ENCODE results near the gene CABCOCO1. TPM values are rescaled to one million over a fixed set of nuclear protein-coding genes. Genes with fewer than 3 reads are reported as not detected.

CABCOCO1 gene
- total RNA-seq, 3 donors from 2014 or later = not detected

DNA sequence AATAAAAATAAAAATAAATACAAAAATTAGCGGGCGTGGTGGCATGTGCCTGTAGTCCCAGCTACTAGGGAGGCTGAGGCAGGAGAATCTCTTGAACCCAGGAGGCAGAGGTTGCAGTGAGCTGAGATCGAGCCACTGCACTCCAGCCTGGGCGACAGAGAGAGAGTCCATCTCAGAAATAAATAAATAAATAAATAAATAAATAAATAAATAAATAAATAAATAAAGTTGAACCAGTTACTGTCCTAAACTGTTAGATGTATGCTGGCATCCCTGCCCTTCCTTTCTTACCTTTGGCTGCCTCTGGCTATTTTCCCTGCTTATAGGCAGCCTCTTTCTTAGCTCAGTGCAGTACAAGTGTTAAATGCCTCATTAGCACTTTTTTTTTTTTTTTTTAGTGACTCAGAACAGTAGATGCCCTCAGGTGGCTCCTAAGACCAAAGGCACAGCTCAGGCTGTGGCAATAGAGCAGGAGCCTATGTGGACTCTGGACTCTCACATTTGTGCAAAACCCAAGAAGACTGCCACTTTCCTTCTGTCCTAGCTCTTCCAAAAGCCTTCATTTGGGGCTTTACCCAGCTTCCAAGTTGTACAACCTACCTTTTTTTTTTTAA is 30.6 kb upstream of the CABCOCO1 start:
- Mint-ChIP-seq H3K4me1 (ENCODE audit: low read depth) (no peaks in the 10 kb centered on the region), H3K9me3 (no peaks in the 10 kb centered on the region), H3K27me3 (ENCODE audit: low read depth) (no peaks in the 10 kb centered on the region), H3K36me3 (ENCODE audit: insufficient read depth) (no peaks in the 10 kb centered on the region), H3K4me3 (no peak overlapping the region)
- ATAC-seq (no peak), DNase-seq (no peak)

GRCh38 chr10:61633665-61634064 is 29.1 kb upstream of the CABCOCO1 start:
- ATAC-seq (no peak), DNase-seq (no peak)
- Mint-ChIP-seq H3K4me1 (ENCODE audit: low read depth) (no peaks in the 10 kb centered on the region), H3K36me3 (ENCODE audit: insufficient read depth) (no peaks in the 10 kb centered on the region), H3K4me3 (no peak overlapping the region), H3K27me3 (ENCODE audit: low read depth) (no peaks in the 10 kb centered on the region), H3K9me3 (no peaks in the 10 kb centered on the region)

DNA sequence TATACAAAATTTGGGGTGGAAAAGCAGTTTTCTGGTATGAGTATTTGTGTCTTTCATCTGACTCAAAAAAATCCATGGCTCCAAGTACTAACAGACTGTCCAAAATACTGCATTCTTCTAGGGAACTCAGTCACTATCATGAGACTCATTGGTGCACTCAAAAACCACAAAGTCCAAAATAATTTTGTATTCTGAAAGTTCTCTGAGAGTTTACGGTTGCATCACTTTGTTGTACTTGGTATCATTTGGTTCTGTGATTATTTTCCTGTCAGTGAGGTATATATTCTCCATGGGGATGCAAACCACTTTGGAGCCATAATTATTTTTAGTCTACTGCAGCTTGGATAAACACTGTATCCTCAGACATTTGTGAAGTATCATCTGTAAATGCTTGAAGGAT is 28.0 kb upstream of the CABCOCO1 start:
- ATAC-seq (no peak), DNase-seq (no peak)
- H3K4me3 Mint-ChIP-seq = no peak overlapping the region
- H3K36me3 Mint-ChIP-seq (ENCODE audit: insufficient read depth) = no peaks in the 10 kb centered on the region
- no peaks in the 10 kb centered on the region for H3K9me3 Mint-ChIP-seq
- peaks cover 2% of the 10 kb centered on the region for H3K27me3 Mint-ChIP-seq (ENCODE audit: low read depth)
- no peaks in the 10 kb centered on the region for H3K4me1 Mint-ChIP-seq (ENCODE audit: low read depth)

DNA sequence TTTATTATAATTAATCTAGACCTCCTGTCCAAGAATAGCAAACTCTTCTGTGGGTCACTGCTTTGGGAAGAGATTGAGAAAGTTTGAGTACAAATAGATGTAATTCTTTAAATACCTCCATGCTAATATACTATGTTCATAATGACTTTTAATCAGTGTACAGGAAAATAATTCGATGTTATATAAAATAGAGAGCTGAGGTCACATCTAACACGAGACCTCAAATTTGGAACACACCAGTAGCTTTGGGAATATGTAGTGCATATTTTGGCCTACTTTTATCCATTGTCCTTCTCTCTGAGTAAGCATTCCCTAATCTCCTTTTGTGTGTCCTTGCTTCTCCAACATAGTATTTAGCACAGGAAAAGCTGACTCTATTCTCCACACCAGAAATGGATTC is 27.3 kb upstream of the CABCOCO1 start:
- Mint-ChIP-seq H3K36me3 (ENCODE audit: insufficient read depth) (no peaks in the 10 kb centered on the region), H3K9me3 (no peaks in the 10 kb centered on the region), H3K27me3 (ENCODE audit: low read depth) (peaks cover 2% of the 10 kb centered on the region), H3K4me1 (ENCODE audit: low read depth) (no peaks in the 10 kb centered on the region), H3K4me3 (no peak overlapping the region)
- ATAC-seq (no peak), DNase-seq (no peak)

- ATAC-seq (no peak), DNase-seq (no peak)
- H3K4me1 Mint-ChIP-seq (ENCODE audit: low read depth) = no peaks in the 10 kb centered on the region
- H3K4me3 Mint-ChIP-seq = no peak overlapping the region
- H3K27me3 Mint-ChIP-seq (ENCODE audit: low read depth) = peaks cover 2% of the 10 kb centered on the region
- no peaks in the 10 kb centered on the region for H3K9me3 Mint-ChIP-seq
- no peaks in the 10 kb centered on the region for H3K36me3 Mint-ChIP-seq (ENCODE audit: insufficient read depth)
Observed at GRCh38 chr10:61635932-61636331, 26.8 kb upstream of the CABCOCO1 start.

- ATAC-seq (no peak), DNase-seq (no peak)
- Mint-ChIP-seq H3K4me1 (ENCODE audit: low read depth) (no peaks in the 10 kb centered on the region), H3K9me3 (no peaks in the 10 kb centered on the region), H3K4me3 (no peak overlapping the region), H3K27me3 (ENCODE audit: low read depth) (peaks cover 2% of the 10 kb centered on the region), H3K36me3 (ENCODE audit: insufficient read depth) (no peaks in the 10 kb centered on the region)
Observed at GRCh38 chr10:61639952-61640351, 22.8 kb upstream of the CABCOCO1 start.

- Mint-ChIP-seq H3K36me3 (ENCODE audit: insufficient read depth) (no peaks in the 10 kb centered on the region), H3K4me3 (no peak overlapping the region), H3K27me3 (ENCODE audit: low read depth) (peaks cover 2% of the 10 kb centered on the region), H3K4me1 (ENCODE audit: low read depth) (no peaks in the 10 kb centered on the region), H3K9me3 (no peaks in the 10 kb centered on the region)
- DNase-seq (no peak), ATAC-seq (no peak)
Observed at GRCh38 chr10:61640856-61641255, 21.9 kb upstream of the CABCOCO1 start.

DNA sequence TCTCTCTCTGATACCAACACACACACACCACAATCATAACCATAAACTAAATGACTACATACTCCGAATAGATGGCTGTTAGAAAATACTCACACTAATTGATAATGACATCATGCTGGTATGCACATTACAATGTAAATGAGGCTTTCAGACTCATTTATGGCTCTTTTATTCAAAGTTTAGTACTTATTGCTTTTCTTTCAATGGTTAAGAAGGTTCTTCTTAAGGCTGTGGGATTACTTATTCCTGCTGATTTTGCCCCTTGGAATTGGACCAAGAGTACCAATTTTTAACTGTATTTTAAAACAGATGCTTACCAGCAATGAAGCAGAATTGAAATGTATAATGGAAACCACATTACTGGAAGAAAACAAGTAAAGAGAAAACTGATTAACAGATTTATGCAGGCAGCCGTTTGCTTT is 20.6 kb upstream of the CABCOCO1 start:
- H3K9me3 Mint-ChIP-seq = no peaks in the 10 kb centered on the region

DNA sequence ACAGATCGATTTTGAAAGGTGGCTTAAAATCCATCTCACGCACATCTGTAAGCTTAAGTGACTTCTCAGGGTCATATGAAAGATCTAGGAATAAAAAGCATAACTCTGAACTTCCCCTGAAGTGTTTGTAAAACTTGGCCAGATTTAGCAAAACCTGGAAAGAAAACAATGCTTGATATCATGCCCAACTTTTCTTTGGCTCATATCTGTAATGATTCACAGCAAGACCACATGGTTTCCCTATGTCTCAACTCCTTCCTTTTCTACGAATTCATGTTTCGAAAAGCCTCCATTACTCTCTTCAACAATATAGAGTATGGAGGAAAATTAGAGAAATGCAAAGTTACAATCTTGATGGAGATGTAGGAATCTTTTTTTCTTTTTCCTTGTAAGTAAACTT is 20.1 kb upstream of the CABCOCO1 start:
- H3K4me1 Mint-ChIP-seq (ENCODE audit: low read depth) = no peaks in the 10 kb centered on the region
- no peaks in the 10 kb centered on the region for H3K9me3 Mint-ChIP-seq
- no peak for ATAC-seq
- no peak for DNase-seq
- no peaks in the 10 kb centered on the region for H3K36me3 Mint-ChIP-seq (ENCODE audit: insufficient read depth)
- H3K4me3 Mint-ChIP-seq = no peak overlapping the region
- H3K27me3 Mint-ChIP-seq (ENCODE audit: low read depth) = peaks cover 2% of the 10 kb centered on the region

More for the DNA sequence above, 20.6 kb upstream of the CABCOCO1 start:
- DNase-seq (no peak), ATAC-seq (no peak)
- Mint-ChIP-seq H3K4me3 (no peak overlapping the region), H3K27me3 (ENCODE audit: low read depth) (peaks cover 2% of the 10 kb centered on the region), H3K4me1 (ENCODE audit: low read depth) (no peaks in the 10 kb centered on the region), H3K36me3 (ENCODE audit: insufficient read depth) (no peaks in the 10 kb centered on the region)

- DNase-seq (no peak), ATAC-seq (no peak)
- no peaks in the 10 kb centered on the region for H3K9me3 Mint-ChIP-seq
- no peak overlapping the region for H3K4me3 Mint-ChIP-seq
- no peaks in the 10 kb centered on the region for H3K36me3 Mint-ChIP-seq (ENCODE audit: insufficient read depth)
- peaks cover 2% of the 10 kb centered on the region for H3K27me3 Mint-ChIP-seq (ENCODE audit: low read depth)
- H3K4me1 Mint-ChIP-seq (ENCODE audit: low read depth) = no peaks in the 10 kb centered on the region
Observed at GRCh38 chr10:61643316-61643751, 19.4 kb upstream of the CABCOCO1 start.

- Mint-ChIP-seq H3K9me3 (no peaks in the 10 kb centered on the region), H3K36me3 (ENCODE audit: insufficient read depth) (no peaks in the 10 kb centered on the region), H3K4me1 (ENCODE audit: low read depth) (no peaks in the 10 kb centered on the region), H3K27me3 (ENCODE audit: low read depth) (peaks cover 12% of the 10 kb centered on the region), H3K4me3 (no peak overlapping the region)
- DNase-seq (no peak), ATAC-seq (no peak)
Observed at GRCh38 chr10:61653699-61654098, 9.0 kb upstream of the CABCOCO1 start.

GRCh38 chr10:61655335-61655851 is 7.3 kb upstream of the CABCOCO1 start:
- DNase-seq (no peak), ATAC-seq (no peak)
- Mint-ChIP-seq H3K27me3 (ENCODE audit: low read depth) (peaks cover 14% of the 10 kb centered on the region), H3K4me1 (ENCODE audit: low read depth) (no peaks in the 10 kb centered on the region), H3K4me3 (no peak overlapping the region), H3K9me3 (no peaks in the 10 kb centered on the region), H3K36me3 (ENCODE audit: insufficient read depth) (no peaks in the 10 kb centered on the region)

DNA sequence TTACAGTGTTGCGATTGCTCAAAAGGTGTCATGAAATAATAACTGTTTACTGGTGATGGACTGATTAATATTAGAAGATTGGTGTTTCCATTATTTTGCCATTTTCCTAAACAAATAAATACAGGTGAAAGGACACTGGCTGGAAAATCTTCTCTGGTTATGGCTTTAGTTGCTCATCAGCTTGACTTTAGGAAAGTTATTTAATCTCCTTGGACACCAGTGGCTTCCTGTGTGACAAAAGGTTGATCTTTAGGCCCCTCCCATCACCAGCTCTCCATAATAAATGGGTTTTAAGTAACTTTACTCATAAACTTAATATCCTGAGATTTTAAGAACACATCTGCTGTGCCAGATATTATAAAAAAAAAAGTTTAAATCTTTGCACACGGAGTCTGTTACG is 737 bp downstream of the CABCOCO1 start:
- ATAC-seq (no peak), DNase-seq (no peak)
- Mint-ChIP-seq H3K36me3 (ENCODE audit: insufficient read depth) (no peaks in the 10 kb centered on the region), H3K9me3 (no peaks in the 10 kb centered on the region), H3K4me1 (ENCODE audit: low read depth) (no peaks in the 10 kb centered on the region), H3K4me3 (no peak overlapping the region), H3K27me3 (ENCODE audit: low read depth) (peaks cover 38% of the 10 kb centered on the region)

GRCh38 chr10:61664985-61665384 is 2.3 kb downstream of the CABCOCO1 start:
- DNase-seq (no peak), ATAC-seq (no peak)
- peaks cover 35% of the 10 kb centered on the region for H3K27me3 Mint-ChIP-seq (ENCODE audit: low read depth)
- H3K4me3 Mint-ChIP-seq = no peak overlapping the region
- H3K36me3 Mint-ChIP-seq (ENCODE audit: insufficient read depth) = no peaks in the 10 kb centered on the region
- no peaks in the 10 kb centered on the region for H3K9me3 Mint-ChIP-seq
- no peaks in the 10 kb centered on the region for H3K4me1 Mint-ChIP-seq (ENCODE audit: low read depth)

DNA sequence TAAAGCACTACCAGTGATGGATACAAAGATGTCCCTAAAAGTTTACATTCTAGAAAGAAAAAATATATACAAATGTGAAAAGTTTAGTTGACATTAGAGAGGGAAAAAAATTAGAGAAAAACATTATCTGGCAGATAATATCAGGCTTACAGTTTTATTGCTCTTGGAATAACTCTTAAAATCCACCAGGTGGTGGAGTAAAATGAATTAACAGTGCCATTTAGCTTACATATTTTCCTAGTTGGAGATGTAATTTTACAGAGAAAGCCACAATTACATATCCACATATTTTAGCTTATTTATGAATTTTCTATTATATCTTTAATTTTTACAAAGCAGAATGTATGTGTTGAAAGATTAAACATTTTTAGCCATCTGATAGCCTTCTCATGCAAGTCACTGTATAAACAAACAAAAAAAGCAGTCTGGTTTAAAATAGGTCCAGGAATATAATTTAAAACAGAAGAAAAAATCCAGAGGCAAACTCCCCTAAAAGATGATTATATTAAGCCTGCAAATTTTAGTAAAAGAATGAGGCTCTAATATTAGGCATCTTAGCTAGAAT is 6.5 kb downstream of the CABCOCO1 start:
- peaks cover 13% of the 10 kb centered on the region for H3K27me3 Mint-ChIP-seq (ENCODE audit: low read depth)
- no peaks in the 10 kb centered on the region for H3K4me1 Mint-ChIP-seq (ENCODE audit: low read depth)
- no peaks in the 10 kb centered on the region for H3K36me3 Mint-ChIP-seq (ENCODE audit: insufficient read depth)
- no peak for DNase-seq
- no peak overlapping the region for H3K4me3 Mint-ChIP-seq
- no peak for ATAC-seq
- H3K9me3 Mint-ChIP-seq = no peaks in the 10 kb centered on the region

Measured in activated T-cell treated with anti-CD3 and anti-CD28 coated beads, Interleukin-2, amount 50 U/mL, for 4 hours (primary cell).